ENCODE data around the gene ACTMAP.

DNA sequence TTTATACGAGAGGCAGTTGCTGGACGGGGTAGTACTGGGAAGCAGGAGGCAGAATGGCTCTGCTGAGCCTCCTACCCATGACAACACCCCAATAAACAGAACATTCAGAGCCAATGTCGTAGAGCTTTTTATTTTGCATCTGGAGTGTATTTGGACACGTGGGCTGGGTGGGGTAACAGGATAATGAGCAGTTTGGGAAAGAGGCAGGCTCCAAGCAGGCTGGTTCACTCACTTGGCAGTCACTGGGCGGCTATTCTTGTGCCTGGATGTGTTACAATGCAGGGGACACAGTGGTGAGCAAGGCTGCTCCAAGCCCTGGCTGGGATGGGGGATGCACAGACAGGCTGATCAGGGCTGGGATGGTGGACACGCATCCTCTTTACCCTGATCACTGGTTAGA lies 9.5 kb downstream of the ACTMAP start:
- TF ChIP-seq POLR2A (IDR thresholded peaks at IDR 0.05), result peak in 1 of 2 donors; percentile 32
- TF ChIP-seq CTCF (IDR thresholded peaks at IDR 0.05), result no peak
- TF ChIP-seq EP300 (IDR thresholded peaks at IDR 0.05), result peak in 1 of 2 donors; percentile 76
